PC-3 (cell line): ENCODE data around the gene SLC6A9. TPM values are rescaled to one million over a fixed set of nuclear protein-coding genes. Genes with fewer than 3 reads are reported as not detected.

Experiments used
- ATAC-seq: fragments of 200-7000 bp; cut with Tn5 transposase; 2 replicates; pipeline ENCODE4 v1.9.1; 2020; ENCODE audit warnings: mild to moderate bottlenecking, moderate library complexity
- BruUV-seq: library from RNA; stranded (reverse); fragments of 400-500 nt; replicated peaks from 2 replicates; lab custom pipeline; 2021; lab: Mats Ljungman, UMichigan
- CTCF ChIA-PET: fragments of 300-600 bp; sonication (Branson Sonifier 250); formaldehyde crosslinking; loops from one replicate; lab custom pipeline; 2022; ENCODE audit warnings: antibody characterized with exemption; lab: Charles Lee
- POLR2A ChIA-PET: fragments of 300-600 bp; sonication (Branson Sonifier 250); formaldehyde crosslinking; loops from one replicate; lab custom pipeline; 2022; ENCODE audit warnings: antibody characterized with exemption; ENCODE audit not compliant: unreplicated experiment; lab: Charles Lee
- DNase-seq: peaks from one replicate; pipeline ENCODE4 v3.0.0-alpha.2; 2015
- H2AFZ ChIP-seq: fragments of 300-600 bp; sonication (generic); 2 replicates; pipeline ENCODE4 v1.6.0; 2016; ENCODE audit warnings: antibody characterized with exemption, low read length
- H3F3A ChIP-seq: fragments of 300-600 bp; sonication (generic); one replicate; pipeline ENCODE4 v1.6.0; 2017; ENCODE audit warnings: antibody characterized with exemption, low read length, control low read depth, mild to moderate bottlenecking; ENCODE audit not compliant: unreplicated experiment
- H3K27ac ChIP-seq: fragments of 300-600 bp; sonication (generic); 2 replicates; pipeline ENCODE4 v1.5.1; 2016; ENCODE audit warnings: mild to moderate bottlenecking, low read length
- H3K27me3 ChIP-seq: fragments of 300-600 bp; sonication (generic); 2 replicates; pipeline ENCODE4 v1.6.1; 2016; ENCODE audit warnings: low read length, mixed read lengths
- H3K36me3 ChIP-seq: fragments of 300-600 bp; sonication (generic); 2 replicates; pipeline ENCODE4 v1.6.1; 2016; ENCODE audit warnings: low read depth, mixed run types, low read length, mixed read lengths
- H3K4me1 ChIP-seq: fragments of 300-600 bp; sonication (generic); 2 replicates; pipeline ENCODE4 v1.5.1; 2016; ENCODE audit warnings: low read length; ENCODE audit not compliant: insufficient read depth
- H3K4me2 ChIP-seq: fragments of 300-600 bp; sonication (generic); 2 replicates; pipeline ENCODE4 v1.6.0; 2016; ENCODE audit warnings: low read length
- H3K4me3 ChIP-seq: fragments of 300-600 bp; sonication (generic); 2 replicates; pipeline ENCODE4 v1.5.1; 2016; ENCODE audit warnings: mild to moderate bottlenecking, low read length, mixed read lengths
- H3K79me2 ChIP-seq: fragments of 300-600 bp; sonication (generic); 2 replicates; pipeline ENCODE4 v1.6.1; 2017; ENCODE audit warnings: low read length, mixed read lengths
- H3K9ac ChIP-seq: fragments of 300-600 bp; sonication (generic); 2 replicates; pipeline ENCODE4 v1.6.0; 2016; ENCODE audit warnings: mild to moderate bottlenecking, low read length
- H3K9me2 ChIP-seq: fragments of 300-600 bp; sonication (generic); replicated peaks from 2 replicates; pipeline ENCODE4 v1.6.1; 2016; ENCODE audit warnings: mixed run types, low read length, mixed read lengths
- H3K9me3 ChIP-seq: fragments of 300-600 bp; sonication (generic); 2 replicates; pipeline ENCODE4 v1.6.1; 2016; ENCODE audit warnings: low read length, mixed read lengths
- H4K20me1 ChIP-seq: fragments of 300-600 bp; sonication (generic); 2 replicates; pipeline ENCODE4 v1.6.1; 2016; ENCODE audit warnings: low read length, mixed read lengths
- CTCF ChIP-seq: fragments of 300-600 bp; sonication (generic); conservative IDR thresholded peaks from 2 replicates; pipeline ENCODE4 v1.5.1; 2017; ENCODE audit warnings: antibody characterized with exemption, low read depth, mild to moderate bottlenecking, low read length
- EZH2 ChIP-seq: fragments of 300-600 bp; sonication (generic); IDR thresholded peaks from one replicate; pipeline ENCODE4 v1.6.1; 2017; ENCODE audit warnings: antibody characterized with exemption, mild to moderate bottlenecking, low read length; ENCODE audit not compliant: unreplicated experiment
- EZH2phosphoT487 ChIP-seq: fragments of 300-600 bp; sonication (generic); IDR thresholded peaks from 2 replicates; pipeline ENCODE4 v1.6.1; 2018; ENCODE audit warnings: mild to moderate bottlenecking, antibody characterized with exemption, low read length, borderline replicate concordance
- intact Hi-C: fragments of 100-400 bp; cut with micrococcal nuclease; formaldehyde crosslinking; loops from 2 replicates; pipeline ENCODE4 v1.9.0; 2023
- total RNA-seq: library from RNA; depleted of rRNA; stranded (reverse); fragments of >200 nt; gene quantifications from 2 replicates; pipeline ENCODE4 v1.2.3, GENCODE V29; 2014

Gene SLC6A9
- total RNA-seq, 1 experiment from 2014 or later = 11.2 TPM

- Histone ChIP-seq H4K20me1 (no peaks in the 10 kb centered on the region), H2AFZ (peak overlapping the region; percentile 61; the same call in 1 of the 2 replicates), H3F3A (no peaks in the 10 kb centered on the region), H3K9ac (no peak overlapping the region), H3K4me2 (peak overlapping the region; percentile 66), H3K27ac (no peak overlapping the region), H3K9me2 (no peaks in the 10 kb centered on the region), H3K4me1 (peaks cover 18% of the 10 kb centered on the region), H3K9me3 (no peaks in the 10 kb centered on the region), H3K27me3 (no peaks in the 10 kb centered on the region), H3K79me2 (peaks cover 20% of the 10 kb centered on the region), H3K4me3 (peak overlapping the region; percentile 35; the same call in 1 of the 2 replicates), H3K36me3 (peaks cover 25% of the 10 kb centered on the region)
- ChIA-PET POLR2A (no interaction called here), CTCF (interaction anchor here (1.0 to 1.5 kb wide), 2 partner anchors 34 to 206 kb away, joined by 3 read pairs; no protein-coding TSS in a partner anchor)
- ATAC-seq (no peak), DNase-seq (no peak)
- BruUV-seq = no TSS peak
- intact Hi-C loops = loop anchor here (2.0 kb wide), 1 partner anchor 23 kb away; the partner anchor contains the start of gene IPO13
- no peak for TF ChIP-seq EZH2phosphoT487
- no peak for TF ChIP-seq EZH2
- TF ChIP-seq CTCF = no peak
These were observed 61.9 kb downstream of the SLC6A9 start for GRCh38 chr1:43969416-43969745.

- no peak overlapping the region for H2AFZ ChIP-seq
- H3K4me2 ChIP-seq = no peak overlapping the region
- peaks cover 9% of the 10 kb centered on the region for H3K4me1 ChIP-seq
- no peaks in the 10 kb centered on the region for H3K9me3 ChIP-seq
- H3K9ac ChIP-seq = no peak overlapping the region
- no peak for ATAC-seq
- CTCF ChIA-PET = interaction anchor here (1.0 kb wide), 1 partner anchor 205 kb away, joined by 3 read pairs; no protein-coding TSS in a partner anchor
- no peaks in the 10 kb centered on the region for H3K9me2 ChIP-seq
- intact Hi-C loops = loop anchor here (2.0 kb wide), 1 partner anchor 22 kb away; the partner anchor contains the start of gene IPO13
- BruUV-seq = no TSS peak
- no peak overlapping the region for H3K27ac ChIP-seq
- peaks cover 20% of the 10 kb centered on the region for H3K79me2 ChIP-seq
- no peaks in the 10 kb centered on the region for H3K27me3 ChIP-seq
- POLR2A ChIA-PET = no interaction called here
- TF ChIP-seq EZH2 (no peak), CTCF (no peak), EZH2phosphoT487 (no peak)
- peak; percentile 44 for DNase-seq
- H3K4me3 ChIP-seq = no peak overlapping the region
- peaks cover 24% of the 10 kb centered on the region for H3K36me3 ChIP-seq
- H4K20me1 ChIP-seq = no peaks in the 10 kb centered on the region
- H3F3A ChIP-seq = no peaks in the 10 kb centered on the region
These were observed 62.8 kb downstream of the SLC6A9 start for GRCh38 chr1:43968348-43968948.

GRCh38 chr1:43965316-43965715, 65.9 kb downstream of the SLC6A9 start:
- no peaks in the 10 kb centered on the region for H4K20me1 ChIP-seq
- H2AFZ ChIP-seq = no peak overlapping the region
- ATAC-seq (no peak), DNase-seq (no peak)
- no peaks in the 10 kb centered on the region for H3K27me3 ChIP-seq
- no peaks in the 10 kb centered on the region for H3K9me2 ChIP-seq
- intact Hi-C loops = no loop called here
- no peaks in the 10 kb centered on the region for H3F3A ChIP-seq
- H3K27ac ChIP-seq = no peak overlapping the region
- H3K4me1 ChIP-seq = no peaks in the 10 kb centered on the region
- ChIA-PET CTCF (no interaction called here), POLR2A (no interaction called here)
- peaks cover 5% of the 10 kb centered on the region for H3K79me2 ChIP-seq
- TF ChIP-seq EZH2 (no peak), EZH2phosphoT487 (no peak), CTCF (no peak)
- H3K4me2 ChIP-seq = no peak overlapping the region
- H3K9me3 ChIP-seq = no peaks in the 10 kb centered on the region
- peaks cover 7% of the 10 kb centered on the region for H3K36me3 ChIP-seq
- H3K4me3 ChIP-seq = no peak overlapping the region
- no peak overlapping the region for H3K9ac ChIP-seq
- no TSS peak for BruUV-seq
